ENCODE results near the gene ALDH3B2. TPM values are rescaled to one million over a fixed set of nuclear protein-coding genes. Genes with fewer than 3 reads are reported as not detected.
A peak's percentile ranks its signal among the peaks of the same experiment; 100 is the strongest.

The ALDH3B2 gene
- total and polyA plus RNA-seq, 2 donors from 2014 or later: 1.6 to 2.1 TPM

DNA sequence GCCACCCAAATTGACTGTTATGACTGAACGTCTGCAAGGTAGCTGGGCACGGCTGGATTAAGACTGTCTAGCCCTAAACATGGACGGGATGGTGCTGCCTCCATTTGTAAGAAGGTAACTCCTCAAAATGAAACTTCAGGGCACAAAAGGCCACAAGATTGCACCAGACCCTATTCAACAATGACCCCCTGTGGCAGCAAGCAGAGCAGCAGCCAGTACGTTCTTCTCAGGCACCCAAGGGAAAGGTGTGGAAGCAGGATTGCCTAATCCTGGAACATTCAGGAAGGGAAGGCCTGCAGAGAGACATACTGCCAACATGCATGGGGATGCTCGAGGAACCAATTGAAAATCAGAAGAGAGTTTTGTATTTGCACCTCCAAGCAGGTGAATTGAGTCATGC, 30.4 kb downstream of the ALDH3B2 start:
- H3K4me3 ChIP-seq (ENCODE audit: low read length in 3 of 3): no peak overlapping the region
- intact Hi-C loops (cut with DNase I): no loop called here
- peaks cover 0 to 13% (median 6%) of the 10 kb centered on the region in 3 donors for H3K4me1 ChIP-seq (ENCODE audit: control insufficient read depth in 2 of 3, insufficient read depth in 2 of 3, low read depth in 1 of 3, low read length in 3 of 3)
- H3K36me3 ChIP-seq (ENCODE audit: control insufficient read depth in 2 of 3, insufficient read depth in 3 of 3, low read length in 3 of 3): no peaks in the 10 kb centered on the region
- peak; percentile 12 for TF ChIP-seq CTCF (IDR thresholded peaks at IDR 0.05; ENCODE audit: borderline replicate concordance, extremely low read depth, insufficient read depth)
- H3K9ac ChIP-seq (ENCODE audit: low read length in 3 of 3): no peak overlapping the region
- H3K27ac ChIP-seq (ENCODE audit: low read depth in 2 of 2, low read length in 2 of 2): no peak overlapping the region
- DNase-seq (no peak), FAIRE-seq (no peak)
- H3K9me3 ChIP-seq (ENCODE audit: control insufficient read depth in 2 of 3, insufficient read depth in 1 of 3, low read length in 3 of 3): no peaks in the 10 kb centered on the region
- H3K27me3 ChIP-seq (ENCODE audit: control insufficient read depth, insufficient read depth, low read length): no peaks in the 10 kb centered on the region

DNA sequence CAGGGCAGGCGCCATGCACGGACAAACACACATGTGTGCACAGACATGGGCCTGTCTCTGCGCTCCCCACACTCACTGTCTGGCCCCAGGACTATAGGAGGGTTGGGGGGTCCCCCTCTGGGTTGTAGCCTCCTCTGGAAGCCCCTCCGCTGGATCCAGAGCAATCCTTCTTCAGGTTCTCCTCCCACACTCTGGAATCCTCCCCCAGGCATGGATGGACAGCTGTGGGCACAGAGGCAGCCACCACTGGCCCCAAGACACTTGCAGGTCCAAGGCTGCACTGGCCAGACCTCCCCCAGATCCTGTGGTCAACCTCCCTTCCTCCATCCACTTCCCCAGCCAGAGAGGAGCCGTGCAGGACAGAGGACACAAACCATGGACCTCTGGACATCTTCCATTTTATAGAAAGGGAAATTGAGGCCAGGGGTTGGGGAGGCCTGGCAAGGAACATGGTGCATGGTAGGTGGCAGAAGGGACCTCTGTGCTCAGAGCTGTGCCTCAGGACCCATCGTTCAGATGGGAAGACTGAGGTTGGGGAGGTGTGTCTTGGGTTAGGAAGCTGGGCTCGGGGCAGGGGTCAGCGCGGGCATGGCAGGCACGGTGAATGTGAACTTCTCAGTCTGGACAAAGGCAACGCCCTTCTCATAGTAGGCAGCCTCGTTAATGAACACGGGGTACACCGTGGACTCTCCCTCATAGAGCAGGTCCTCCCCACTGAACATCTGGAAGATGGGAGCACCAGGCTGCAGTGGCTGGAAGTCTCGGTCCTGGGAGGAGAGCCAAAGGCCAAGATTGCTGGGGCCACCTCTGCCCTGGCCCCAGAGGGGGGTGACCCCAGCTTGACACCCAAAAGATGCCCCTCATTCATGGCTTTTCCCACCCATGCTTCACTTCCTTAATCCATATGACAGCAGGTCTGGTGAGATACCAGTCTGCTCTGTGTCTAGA, 32.0 kb downstream of the ALDH3B2 start:
- DNase-seq (peak in 1 of 5 donors; percentile 59), FAIRE-seq (no peak)
- H3K9me3 ChIP-seq (ENCODE audit: control insufficient read depth in 2 of 3, insufficient read depth in 1 of 3, low read length in 3 of 3): no peaks in the 10 kb centered on the region
- no peak for TF ChIP-seq CTCF (IDR thresholded peaks at IDR 0.05; ENCODE audit: borderline replicate concordance, extremely low read depth, insufficient read depth)
- intact Hi-C loops (cut with DNase I): no loop called here
- H3K4me3 ChIP-seq (ENCODE audit: low read length in 3 of 3): no peak overlapping the region
- no peak overlapping the region for H3K27ac ChIP-seq (ENCODE audit: low read depth in 2 of 2, low read length in 2 of 2)
- H3K36me3 ChIP-seq (ENCODE audit: control insufficient read depth in 2 of 3, insufficient read depth in 3 of 3, low read length in 3 of 3): no peaks in the 10 kb centered on the region
- H3K4me1 ChIP-seq (ENCODE audit: control insufficient read depth in 2 of 3, insufficient read depth in 2 of 3, low read depth in 1 of 3, low read length in 3 of 3): peaks cover 0 to 11% (median 6%) of the 10 kb centered on the region in 3 donors
- no peaks in the 10 kb centered on the region for H3K27me3 ChIP-seq (ENCODE audit: control insufficient read depth, insufficient read depth, low read length)
- no peak overlapping the region for H3K9ac ChIP-seq (ENCODE audit: low read length in 3 of 3)

- no peak for TF ChIP-seq CTCF (IDR thresholded peaks at IDR 0.05; ENCODE audit: borderline replicate concordance, extremely low read depth, insufficient read depth)
- DNase-seq: peak in 1 of 5 donors; percentile 62
- intact Hi-C loops (cut with DNase I): no loop called here
These were observed 32.9 kb downstream of the ALDH3B2 start for GRCh38 chr11:67641338-67642172.

More at GRCh38 chr11:67641338-67642172, 32.9 kb downstream of the ALDH3B2 start:
- H3K9ac ChIP-seq (ENCODE audit: low read length in 3 of 3): no peak overlapping the region
- no peaks in the 10 kb centered on the region for H3K36me3 ChIP-seq (ENCODE audit: control insufficient read depth in 2 of 3, insufficient read depth in 3 of 3, low read length in 3 of 3)
- H3K4me1 ChIP-seq (ENCODE audit: control insufficient read depth in 2 of 3, insufficient read depth in 2 of 3, low read depth in 1 of 3, low read length in 3 of 3): peaks cover 0 to 6% (median 6%) of the 10 kb centered on the region in 3 donors
- no peak overlapping the region for H3K27ac ChIP-seq (ENCODE audit: low read depth in 2 of 2, low read length in 2 of 2)
- FAIRE-seq: no peak
- no peaks in the 10 kb centered on the region for H3K27me3 ChIP-seq (ENCODE audit: control insufficient read depth, insufficient read depth, low read length)
- H3K9me3 ChIP-seq (ENCODE audit: control insufficient read depth in 2 of 3, insufficient read depth in 1 of 3, low read length in 3 of 3): no peaks in the 10 kb centered on the region
- H3K4me3 ChIP-seq (ENCODE audit: low read length in 3 of 3): no peak overlapping the region

Data from kidney (tissue), 14 donors.